PC-9 (cell line): ENCODE data around the gene LIX1. TPM values are rescaled to one million over a fixed set of nuclear protein-coding genes. Genes with fewer than 3 reads are reported as not detected.

Experiments used
- BruUV-seq: library from RNA; stranded (reverse); fragments of 400-500 nt; replicated peaks from 2 replicates; lab custom pipeline; 2021; lab: Mats Ljungman, UMichigan
- CTCF ChIA-PET: fragments of 300-600 bp; sonication (Branson Sonifier 250); formaldehyde crosslinking; loops from one replicate; lab custom pipeline; 2022; ENCODE audit warnings: antibody characterized with exemption; lab: Charles Lee
- POLR2A ChIA-PET: fragments of 300-600 bp; sonication (Branson Sonifier 250); formaldehyde crosslinking; loops from one replicate; lab custom pipeline; 2022; ENCODE audit warnings: antibody characterized with exemption; ENCODE audit not compliant: unreplicated experiment; lab: Charles Lee
- DNase-seq, 2 experiments: peaks; one replicate each; pipeline versions ENCODE4 v3.0.0 to v3.0.0-alpha.2; 2015 to 2022; ENCODE audit warnings: mixed read lengths in 1 of 2
- H2AFZ ChIP-seq: fragments of 200-600 bp; sonication (generic); 2 replicates; pipeline ENCODE4 v1.8.1; 2017; ENCODE audit warnings: antibody characterized with exemption
- H3F3A ChIP-seq: fragments of 200-600 bp; sonication (generic); 2 replicates; pipeline ENCODE4 v1.8.1; 2017; ENCODE audit warnings: antibody characterized with exemption, mild to moderate bottlenecking, low read depth; ENCODE audit not compliant: insufficient read depth
- H3K27ac ChIP-seq: fragments of 200-600 bp; sonication (generic); 2 replicates; pipeline ENCODE4 v1.6.1; 2016; ENCODE audit warnings: mixed run types
- H3K27me3 ChIP-seq: fragments of 200-600 bp; sonication (generic); 2 replicates; pipeline ENCODE4 v1.6.1; 2016; ENCODE audit warnings: low read depth, mixed run types; ENCODE audit not compliant: insufficient read depth
- H3K36me3 ChIP-seq: fragments of 200-600 bp; sonication (generic); 2 replicates; pipeline ENCODE4 v1.6.1; 2016; ENCODE audit warnings: low read depth, mixed run types
- H3K4me1 ChIP-seq: fragments of 200-600 bp; sonication (generic); replicated peaks from 2 replicates; pipeline ENCODE4 v1.6.1; 2016; ENCODE audit warnings: mixed run types; ENCODE audit not compliant: insufficient read depth
- H3K4me2 ChIP-seq: fragments of 200-600 bp; sonication (generic); 2 replicates; pipeline ENCODE4 v1.6.1; 2017; ENCODE audit warnings: mixed run types
- H3K4me3 ChIP-seq: fragments of 200-600 bp; sonication (generic); 2 replicates; pipeline ENCODE4 v1.6.1; 2016; ENCODE audit warnings: mixed run types
- H3K79me2 ChIP-seq: fragments of 200-600 bp; sonication (generic); 2 replicates; pipeline ENCODE4 v1.6.1; 2017; ENCODE audit warnings: low read depth, mixed run types
- H3K9me2 ChIP-seq: fragments of 200-600 bp; sonication (generic); 2 replicates; pipeline ENCODE4 v1.8.1; 2017; ENCODE audit warnings: mild to moderate bottlenecking; ENCODE audit not compliant: insufficient read depth
- H3K9me3 ChIP-seq: fragments of 200-600 bp; sonication (generic); 2 replicates; pipeline ENCODE4 v1.8.1; 2016; ENCODE audit warnings: low read depth; ENCODE audit not compliant: insufficient read depth
- H4K20me1 ChIP-seq: fragments of 200-600 bp; sonication (generic); 2 replicates; pipeline ENCODE4 v1.8.1; 2017; ENCODE audit not compliant: insufficient read depth
- CTCF ChIP-seq: fragments of 200-600 bp; sonication (generic); conservative IDR thresholded peaks from 2 replicates; pipeline ENCODE4 v1.6.1; 2017; ENCODE audit warnings: mixed run types, antibody characterized with exemption, mild to moderate bottlenecking, moderate library complexity
- EZH2 ChIP-seq: fragments of 200-600 bp; sonication (generic); IDR thresholded peaks from 2 replicates; pipeline ENCODE4 v1.8.0; 2017; ENCODE audit warnings: antibody characterized with exemption, low read depth
- intact Hi-C: fragments of 100-400 bp; cut with micrococcal nuclease; formaldehyde crosslinking; loops from one replicate; pipeline ENCODE4 v1.10.0; 2022; ENCODE audit not compliant: unreplicated experiment
- total RNA-seq: library from RNA; stranded (reverse); gene quantifications from 2 replicates; pipeline ENCODE4 v1.2.3, GENCODE V29; 2021

Gene LIX1
- total RNA-seq, 1 experiment from 2014 or later = not detected

GRCh38 chr5:97106216-97106581 lies 36.2 kb downstream of the LIX1 start:
- Histone ChIP-seq H4K20me1 (no peaks in the 10 kb centered on the region), H3K79me2 (no peaks in the 10 kb centered on the region), H3F3A (no peaks in the 10 kb centered on the region), H3K4me3 (no peak overlapping the region), H3K27ac (no peak overlapping the region), H3K4me2 (no peak overlapping the region), H3K36me3 (no peaks in the 10 kb centered on the region), H3K4me1 (no peaks in the 10 kb centered on the region), H2AFZ (peak overlapping the region; percentile 29; the same call in 1 of the 2 replicates), H3K27me3 (no peaks in the 10 kb centered on the region), H3K9me2 (no peaks in the 10 kb centered on the region; the same call in 1 of the 2 replicates), H3K9me3 (no peaks in the 10 kb centered on the region)
- no TSS peak for BruUV-seq
- POLR2A ChIA-PET = no interaction called here
- no peak for DNase-seq
- TF ChIP-seq CTCF = no peak
- no peak for TF ChIP-seq EZH2
- intact Hi-C loops = no loop called here
- CTCF ChIA-PET = no interaction called here

- CTCF ChIA-PET = no interaction called here
- intact Hi-C loops = no loop called here
- Histone ChIP-seq H4K20me1 (no peaks in the 10 kb centered on the region), H3K4me3 (no peak overlapping the region), H3K4me1 (no peaks in the 10 kb centered on the region), H3K9me3 (no peaks in the 10 kb centered on the region), H3K9me2 (no peaks in the 10 kb centered on the region; the same call in 1 of the 2 replicates), H3K27ac (no peak overlapping the region), H3F3A (no peaks in the 10 kb centered on the region), H2AFZ (no peak overlapping the region), H3K27me3 (no peaks in the 10 kb centered on the region), H3K4me2 (no peak overlapping the region), H3K79me2 (no peaks in the 10 kb centered on the region), H3K36me3 (no peaks in the 10 kb centered on the region)
- no TSS peak for BruUV-seq
- POLR2A ChIA-PET = no interaction called here
- DNase-seq = no peak
- TF ChIP-seq EZH2 (no peak), CTCF (no peak)
Measured at GRCh38 chr5:97105501-97106215, 36.8 kb downstream of the LIX1 start.

- Histone ChIP-seq H3K27ac (no peak overlapping the region), H3K4me3 (no peak overlapping the region), H2AFZ (no peak overlapping the region), H3F3A (no peaks in the 10 kb centered on the region), H3K4me2 (no peak overlapping the region), H3K9me3 (no peaks in the 10 kb centered on the region), H3K9me2 (no peaks in the 10 kb centered on the region), H3K4me1 (no peaks in the 10 kb centered on the region), H3K27me3 (no peaks in the 10 kb centered on the region), H3K36me3 (no peaks in the 10 kb centered on the region), H3K79me2 (no peaks in the 10 kb centered on the region), H4K20me1 (no peaks in the 10 kb centered on the region)
- ChIA-PET POLR2A (no interaction called here), CTCF (no interaction called here)
- BruUV-seq = no TSS peak
- no peak for DNase-seq
- intact Hi-C loops = no loop called here
- TF ChIP-seq EZH2 (no peak), CTCF (no peak)
Measured at GRCh38 chr5:97102010-97102470, 40.4 kb downstream of the LIX1 start.
